Gastroesophageal sphincter (tissue), 4 donors: ENCODE results near the gene KCNMB2. TPM values are rescaled to one million over a fixed set of nuclear protein-coding genes. Genes with fewer than 3 reads are reported as not detected.

ENCODE experiments used
- ATAC-seq: fragments of 150-250 bp; one replicate; pipeline ENCODE4 v1.9.1; 2016; ENCODE audit warnings: mild to moderate bottlenecking, moderate library complexity
- H3K27ac ChIP-seq, 4 donors: fragments of 200-600 bp; sonication (generic) in 3 of 4; 1 replicate in 3 of 4; 2 replicates in 1 of 4; pipeline ENCODE4 v1.5.1; 2016 to 2019
- H3K27me3 ChIP-seq: fragments of 200-600 bp; sonication (generic); one replicate; pipeline ENCODE4 v1.5.1; 2019
- H3K36me3 ChIP-seq, 2 donors: fragments of 200-600 bp; sonication (generic); one replicate each; pipeline ENCODE4 v1.5.1; 2019; ENCODE audit warnings: control low read depth in 1 of 2
- H3K4me1 ChIP-seq, 3 donors: fragments of 200-600 bp; sonication (generic); 1 replicate in 2 of 3; 2 replicates in 1 of 3; pipeline ENCODE4 v1.5.1; 2016 to 2019; ENCODE audit warnings: control low read depth in 2 of 3
- H3K4me3 ChIP-seq, 2 donors: fragments of 200-600 bp; sonication (generic); one replicate each; pipeline ENCODE4 v1.5.1; 2019; ENCODE audit warnings: mild to moderate bottlenecking in 1 of 2, moderate library complexity in 1 of 2
- H3K9me3 ChIP-seq, 3 donors: fragments of 200-600 bp; sonication (generic); one replicate each; pipeline ENCODE4 v1.5.1; 2017 to 2019; ENCODE audit warnings: control low read depth in 2 of 3
- EP300 ChIP-seq: sonication (generic); formaldehyde crosslinking; IDR thresholded peaks from one replicate; pipeline ENCODE4 v1.6.1; 2017; ENCODE audit warnings: antibody characterized with exemption, mild to moderate bottlenecking
- POLR2A ChIP-seq, 2 donors: fragments of 450-650 bp; IDR thresholded peaks; one replicate each; pipeline ENCODE4 v1.6.1; 2017; ENCODE audit warnings: antibody characterized with exemption in 2 of 2, mild to moderate bottlenecking in 2 of 2, moderate library complexity in 1 of 2
- POLR2AphosphoS5 ChIP-seq: sonication (generic); formaldehyde crosslinking; IDR thresholded peaks from one replicate; pipeline ENCODE4 v1.6.1; 2017; ENCODE audit warnings: antibody characterized with exemption
- WGBS, 2 donors: methylation state at CpG; one replicate each; pipeline ENCODE4 v1.1.5; 2018; ENCODE audit warnings: low coverage in 1 of 2; 5-methylcytosine and 5-hydroxymethylcytosine counted together
- total RNA-seq, 4 donors: library from RNA; depleted of rRNA; stranded (reverse); fragments of >200 nt; gene quantifications; one replicate each; pipeline ENCODE4 v1.1.0, GENCODE V29; 2016
- TF ChIP-seq, protein P1 (sequence below), 4 experiments: fragments of 200-600 bp in 2 of 4; fragments of 450-650 bp in 2 of 4; sonication (generic) in 1 of 4; IDR thresholded peaks; one replicate each; pipeline ENCODE4 v1.5.1; 2017 to 2019; ENCODE audit warnings: antibody characterized with exemption in 4 of 4, mild to moderate bottlenecking in 2 of 4, moderate library complexity in 2 of 4

KCNMB2 gene
- total RNA-seq, 4 donors from 2014 or later, result 1.3 TPM; not detected in 3

DNA sequence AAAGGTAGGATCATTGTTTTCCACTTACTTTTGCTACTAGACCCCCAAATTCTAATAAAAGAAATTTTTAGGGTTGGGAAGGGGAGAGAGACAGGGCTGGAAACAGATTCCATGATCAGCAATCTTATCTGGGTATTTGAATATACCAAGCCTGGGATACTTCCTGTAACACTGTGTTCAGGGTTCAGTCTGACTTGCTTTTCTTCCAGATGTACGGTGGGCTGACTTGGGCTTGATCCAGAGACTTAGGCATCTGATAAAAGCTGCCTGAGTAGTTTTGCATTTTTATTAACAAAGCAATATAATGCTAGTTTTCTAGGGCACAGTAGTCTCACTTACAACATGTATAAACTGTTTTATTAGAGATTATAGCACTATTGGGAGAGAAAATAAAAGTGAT, 49.2 kb downstream of the KCNMB2 start:
- Histone ChIP-seq H3K36me3 (no peaks in the 10 kb centered on the region), H3K4me1 (no peaks in the 10 kb centered on the region), H3K9me3 (no peaks in the 10 kb centered on the region), H3K27ac (no peak overlapping the region), H3K4me3 (no peak overlapping the region), H3K27me3 (no peaks in the 10 kb centered on the region)
- 14 to 27% methylated on average over 1 of the region's 1 CpG for WGBS, 2 donors
- TF ChIP-seq POLR2AphosphoS5, result no peak
- no peak for TF ChIP-seq EP300
- TF ChIP-seq, protein P1, sequence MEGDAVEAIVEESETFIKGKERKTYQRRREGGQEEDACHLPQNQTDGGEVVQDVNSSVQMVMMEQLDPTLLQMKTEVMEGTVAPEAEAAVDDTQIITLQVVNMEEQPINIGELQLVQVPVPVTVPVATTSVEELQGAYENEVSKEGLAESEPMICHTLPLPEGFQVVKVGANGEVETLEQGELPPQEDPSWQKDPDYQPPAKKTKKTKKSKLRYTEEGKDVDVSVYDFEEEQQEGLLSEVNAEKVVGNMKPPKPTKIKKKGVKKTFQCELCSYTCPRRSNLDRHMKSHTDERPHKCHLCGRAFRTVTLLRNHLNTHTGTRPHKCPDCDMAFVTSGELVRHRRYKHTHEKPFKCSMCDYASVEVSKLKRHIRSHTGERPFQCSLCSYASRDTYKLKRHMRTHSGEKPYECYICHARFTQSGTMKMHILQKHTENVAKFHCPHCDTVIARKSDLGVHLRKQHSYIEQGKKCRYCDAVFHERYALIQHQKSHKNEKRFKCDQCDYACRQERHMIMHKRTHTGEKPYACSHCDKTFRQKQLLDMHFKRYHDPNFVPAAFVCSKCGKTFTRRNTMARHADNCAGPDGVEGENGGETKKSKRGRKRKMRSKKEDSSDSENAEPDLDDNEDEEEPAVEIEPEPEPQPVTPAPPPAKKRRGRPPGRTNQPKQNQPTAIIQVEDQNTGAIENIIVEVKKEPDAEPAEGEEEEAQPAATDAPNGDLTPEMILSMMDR (IDR thresholded peaks at IDR 0.05), result no peak
- TF ChIP-seq POLR2A (IDR thresholded peaks at IDR 0.05), result no peak
- no peak for ATAC-seq

DNA sequence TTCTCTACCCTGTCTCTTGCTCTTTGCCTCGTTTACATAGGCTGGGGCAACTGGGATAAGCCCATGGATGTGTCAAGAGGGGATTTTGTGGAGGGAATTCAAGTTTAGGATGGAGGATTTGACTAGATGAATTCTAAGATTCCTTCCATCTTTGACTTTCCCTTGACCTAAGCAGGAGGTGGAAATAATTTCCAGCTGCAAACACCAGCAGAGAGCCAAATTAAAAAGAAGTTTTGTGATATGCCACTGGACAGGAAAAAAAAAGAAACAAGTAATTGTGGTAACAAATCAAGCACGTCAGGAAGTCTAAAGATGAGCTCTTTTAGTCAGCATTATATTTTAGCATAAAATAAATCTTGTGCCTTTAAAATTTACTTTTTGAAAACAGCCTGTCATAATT, 49.8 kb downstream of the KCNMB2 start:
- no peaks in the 10 kb centered on the region for H3K4me1 ChIP-seq
- no peaks in the 10 kb centered on the region for H3K27me3 ChIP-seq
- 48 to 53% methylated on average over 2 of the region's 2 CpGs for WGBS, 2 donors
- no peaks in the 10 kb centered on the region for H3K9me3 ChIP-seq
- H3K36me3 ChIP-seq, result no peaks in the 10 kb centered on the region
- TF ChIP-seq EP300 (no peak), POLR2AphosphoS5 (no peak), POLR2A (IDR thresholded peaks at IDR 0.05) (no peak)
- TF ChIP-seq, protein P1 (IDR thresholded peaks at IDR 0.05), result no peak
- no peak overlapping the region for H3K4me3 ChIP-seq
- no peak for ATAC-seq
- H3K27ac ChIP-seq, result no peak overlapping the region

DNA sequence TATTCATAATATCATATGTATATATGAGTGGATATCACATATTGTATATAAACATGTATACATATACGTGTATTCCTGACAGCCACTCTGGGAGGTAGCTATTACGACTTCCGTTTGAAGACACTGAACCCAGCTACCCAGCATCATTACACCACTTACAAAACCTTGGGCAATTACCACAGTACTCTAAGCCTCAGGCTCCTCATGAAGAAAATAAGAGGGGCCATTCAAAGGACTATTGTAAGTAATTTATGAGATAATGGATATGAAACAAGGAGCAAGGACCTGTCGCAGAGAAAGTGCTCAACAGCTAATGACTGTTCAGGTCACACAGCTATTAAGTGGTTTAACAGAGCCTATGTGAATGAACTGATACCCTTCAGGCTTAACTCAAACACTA, 52.4 kb downstream of the KCNMB2 start:
- WGBS, 2 donors, result 81 to 97% methylated on average over 4 of the region's 4 CpGs
- no peaks in the 10 kb centered on the region for H3K4me1 ChIP-seq
- TF ChIP-seq, protein P1 (IDR thresholded peaks at IDR 0.05), result no peak
- no peak for TF ChIP-seq POLR2A (IDR thresholded peaks at IDR 0.05)
- no peak for TF ChIP-seq EP300
- no peak for TF ChIP-seq POLR2AphosphoS5
- H3K36me3 ChIP-seq, result no peaks in the 10 kb centered on the region
- no peaks in the 10 kb centered on the region for H3K27me3 ChIP-seq
- no peak for ATAC-seq
- no peak overlapping the region for H3K27ac ChIP-seq
- no peaks in the 10 kb centered on the region for H3K9me3 ChIP-seq
- no peak overlapping the region for H3K4me3 ChIP-seq

DNA sequence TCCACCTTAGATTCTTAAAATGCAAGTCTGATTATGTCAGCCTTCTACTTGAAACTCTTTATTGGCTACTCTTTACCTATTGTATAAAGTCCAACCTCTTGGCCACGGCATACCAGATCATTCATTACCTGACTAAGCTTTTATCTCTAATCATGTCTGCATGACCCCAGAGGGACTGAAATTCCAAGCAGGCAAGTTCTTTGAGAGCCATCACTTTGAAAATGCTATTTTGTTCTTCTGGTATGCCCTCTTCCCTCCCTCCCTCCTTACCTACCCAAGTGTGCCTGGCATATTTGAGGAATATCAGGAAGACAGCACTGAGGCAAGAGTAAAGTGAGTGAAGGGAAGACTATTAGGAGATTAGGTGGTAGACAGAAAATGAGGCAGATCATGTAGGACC, 57.5 kb downstream of the KCNMB2 start:
- TF ChIP-seq POLR2AphosphoS5 (no peak), POLR2A (IDR thresholded peaks at IDR 0.05) (no peak), EP300 (no peak)
- TF ChIP-seq, protein P1 (IDR thresholded peaks at IDR 0.05), result no peak
- no peaks in the 10 kb centered on the region for H3K27me3 ChIP-seq
- no peaks in the 10 kb centered on the region for H3K36me3 ChIP-seq
- no peak for ATAC-seq
- H3K9me3 ChIP-seq, result no peaks in the 10 kb centered on the region
- no peak overlapping the region for H3K4me3 ChIP-seq
- H3K27ac ChIP-seq, result no peak overlapping the region
- WGBS, 2 donors, result 77 to 100% methylated on average over 1 of the region's 1 CpG
- no peaks in the 10 kb centered on the region for H3K4me1 ChIP-seq

DNA sequence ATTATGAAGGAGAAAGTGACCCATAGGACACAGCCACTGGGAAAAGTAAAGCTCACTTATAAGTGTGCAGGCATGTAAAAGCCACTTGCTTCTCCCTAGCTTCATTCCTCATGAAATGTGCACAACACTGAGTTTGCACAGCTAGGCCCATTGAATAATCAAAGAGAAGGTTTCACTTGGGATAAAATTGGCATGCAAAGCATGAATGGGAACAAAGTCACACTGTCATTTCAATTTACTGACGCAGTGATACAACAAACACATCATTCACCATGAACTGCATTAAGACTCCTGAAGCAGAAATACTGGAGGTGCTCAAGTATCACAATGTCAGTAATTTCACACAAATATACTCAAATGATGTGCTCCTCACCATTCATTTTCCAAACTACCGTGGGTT, 61.1 kb downstream of the KCNMB2 start:
- H3K27ac ChIP-seq, result no peak overlapping the region
- no peak for TF ChIP-seq POLR2A (IDR thresholded peaks at IDR 0.05)
- TF ChIP-seq POLR2AphosphoS5, result no peak
- TF ChIP-seq EP300, result no peak
- TF ChIP-seq, protein P1 (IDR thresholded peaks at IDR 0.05), result no peak
- no peak for ATAC-seq
- H3K27me3 ChIP-seq, result no peaks in the 10 kb centered on the region
- WGBS, 2 donors, result 43 to 92% methylated on average over 2 of the region's 2 CpGs
- no peaks in the 10 kb centered on the region for H3K9me3 ChIP-seq
- H3K36me3 ChIP-seq, result no peaks in the 10 kb centered on the region
- H3K4me3 ChIP-seq, result no peak overlapping the region
- no peaks in the 10 kb centered on the region for H3K4me1 ChIP-seq
